GM12878 (cell line): ENCODE results near the gene VPS45. TPM values are rescaled to one million over a fixed set of nuclear protein-coding genes. Genes with fewer than 3 reads are reported as not detected.

Source experiments
- ATAC-seq: fragments of 200-7000 bp; cut with Tn5 transposase; 3 replicates; pipeline ENCODE4 v1.9.1; 2020; ENCODE audit warnings: mild to moderate bottlenecking, moderate library complexity
- BruUV-seq: library from RNA; stranded (reverse); fragments of 400-500 nt; replicated peaks from 2 replicates; lab custom pipeline; 2021; lab: Mats Ljungman, UMichigan
- CTCF ChIA-PET: fragments of 300-600 bp; sonication (Branson Sonifier 250); formaldehyde crosslinking; extraction: SDS; loops from one replicate; lab custom pipeline; 2021; ENCODE audit warnings: inconsistent platforms; lab: Yijun Ruan, JAX
- POLR2A ChIA-PET: fragments of 350-600 bp; formaldehyde crosslinking; extraction: SDS; loops from one replicate; lab custom pipeline; 2021; ENCODE audit warnings: inconsistent platforms; lab: Charles Lee
- RAD21 ChIA-PET: fragments of 300-600 bp; sonication (Branson Sonifier 250); formaldehyde crosslinking; loops from one replicate; lab custom pipeline; 2023; ENCODE audit warnings: antibody characterized with exemption; ENCODE audit not compliant: unreplicated experiment; lab: Charles Lee
- SMC1A ChIA-PET: fragments of 300-600 bp; sonication (Branson Sonifier 250); formaldehyde crosslinking; loops from one replicate; lab custom pipeline; 2023; ENCODE audit not compliant: unreplicated experiment, uncharacterized antibody; lab: Charles Lee
- DNase-seq: peaks from one replicate; pipeline ENCODE4 v3.0.0-alpha.2; 2011; ENCODE audit warnings: low read depth, low spot score
- FAIRE-seq: peaks from 3 replicates; lab custom pipeline; 2011; peaks lifted over from hg19 to GRCh38; lab: Jason Lieb, UNC
- H2AFZ ChIP-seq: 2 replicates; pipeline ENCODE4 v1.6.0; 2011; ENCODE audit warnings: low read depth, low read length, control low read depth; ENCODE audit not compliant: control insufficient read depth
- H3K27ac ChIP-seq: 2 replicates; pipeline ENCODE4 v1.5.1; 2011; ENCODE audit warnings: control low read depth; ENCODE audit not compliant: control insufficient read depth, insufficient read depth
- H3K27me3 ChIP-seq, 2 experiments: replicated peaks in 1 of 2; 2 replicates each; pipeline versions ENCODE4 v1.6.0 to v1.6.1; 2011; ENCODE audit warnings: low read length in 1 of 2; ENCODE audit not compliant: control insufficient read depth in 2 of 2, insufficient read depth in 2 of 2
- H3K36me3 ChIP-seq, 2 experiments: 2 replicates each; pipeline ENCODE4 v1.5.1; 2011; ENCODE audit warnings: low read length in 1 of 2; ENCODE audit not compliant: control insufficient read depth in 2 of 2, insufficient read depth in 2 of 2
- H3K4me1 ChIP-seq: 2 replicates; pipeline ENCODE4 v1.6.1; 2011; ENCODE audit warnings: mild to moderate bottlenecking, low read length, moderate library complexity, mixed read lengths; ENCODE audit not compliant: control insufficient read depth, insufficient read depth
- H3K4me2 ChIP-seq: 2 replicates; pipeline ENCODE4 v1.6.0; 2011; ENCODE audit warnings: control low read depth; ENCODE audit not compliant: control insufficient read depth, insufficient read depth
- H3K4me3 ChIP-seq: fragments of 200-600 bp; sonication (generic); 2 replicates; pipeline ENCODE4 v1.5.1; 2016
- H3K79me2 ChIP-seq: 2 replicates; pipeline ENCODE4 v1.6.0; 2011; ENCODE audit warnings: low read length; ENCODE audit not compliant: control insufficient read depth, insufficient read depth
- H3K9ac ChIP-seq: 2 replicates; pipeline ENCODE4 v1.8.0; 2011; ENCODE audit warnings: low read length, control low read depth, mixed read lengths; ENCODE audit not compliant: control insufficient read depth, insufficient read depth
- H3K9me3 ChIP-seq: replicated peaks from 3 replicates; pipeline ENCODE4 v1.5.1; 2011; ENCODE audit warnings: mild to moderate bottlenecking, low read length; ENCODE audit not compliant: control insufficient read depth, insufficient read depth
- H4K20me1 ChIP-seq: 2 replicates; pipeline ENCODE4 v1.6.0; 2011; ENCODE audit not compliant: control insufficient read depth, insufficient read depth
- ASH2L ChIP-seq: fragments of 300-600, 200-600 bp; sonication (generic); IDR thresholded peaks from 2 replicates; pipeline ENCODE4 v1.6.1; 2017; ENCODE audit warnings: low read depth, mild to moderate bottlenecking, borderline replicate concordance
- BACH1 ChIP-seq: fragments of 450-650 bp; IDR thresholded peaks from 2 replicates; pipeline ENCODE4 v1.6.1; 2017; ENCODE audit warnings: mild to moderate bottlenecking, borderline replicate concordance
- CTCF ChIP-seq, 3 experiments: IDR thresholded peaks in 2 of 3; conservative IDR thresholded peaks in 1 of 3; 2 replicates each; pipeline ENCODE4 v1.5.1; 2011; ENCODE audit warnings: low read depth in 3 of 3, low read length in 3 of 3, mild to moderate bottlenecking in 3 of 3, control low read depth in 2 of 3, moderate library complexity in 2 of 3, inconsistent platforms in 1 of 3, mixed read lengths in 1 of 3; ENCODE audit not compliant: control insufficient read depth in 2 of 3, insufficient read depth in 1 of 3; ENCODE audit errors: extremely low read depth in 1 of 3
- KLF5 ChIP-seq: fragments of 450-650 bp; IDR thresholded peaks from 2 replicates; pipeline ENCODE4 v1.6.1; 2014; ENCODE audit warnings: mild to moderate bottlenecking; ENCODE audit not compliant: partially characterized antibody
- MYB ChIP-seq: fragments of 150-350 bp; IDR thresholded peaks from 2 replicates; pipeline ENCODE4 v1.6.1; 2014; ENCODE audit warnings: mild to moderate bottlenecking, low read depth, low read length, borderline replicate concordance
- NBN ChIP-seq: fragments of 450-650 bp; IDR thresholded peaks from 2 replicates; pipeline ENCODE4 v1.6.1; 2016
- POLR2AphosphoS2 ChIP-seq: IDR thresholded peaks from 2 replicates; pipeline ENCODE4 v1.6.1; 2011; ENCODE audit warnings: low read depth, mild to moderate bottlenecking, low read length, improper control_type of control experiment, moderate library complexity
- RAD21 ChIP-seq: IDR thresholded peaks from 2 replicates; pipeline ENCODE4 v1.6.1; 2011; ENCODE audit warnings: mild to moderate bottlenecking, low read depth, low read length, moderate library complexity; ENCODE audit not compliant: insufficient read depth
- RAD51 ChIP-seq: fragments of 450-650 bp; IDR thresholded peaks from 2 replicates; pipeline ENCODE4 v1.6.1; 2016; ENCODE audit warnings: moderate library complexity, mild to moderate bottlenecking, inconsistent platforms
- SMC3 ChIP-seq: IDR thresholded peaks from 2 replicates; pipeline ENCODE4 v1.6.1; 2011; ENCODE audit warnings: low read length, improper control_type of control experiment, borderline replicate concordance
- TCF3 ChIP-seq: IDR thresholded peaks from 2 replicates; pipeline ENCODE4 v1.6.1; 2012; ENCODE audit warnings: low read depth, mild to moderate bottlenecking, low read length, borderline replicate concordance; ENCODE audit not compliant: insufficient read depth
- ZNF622 ChIP-seq: fragments of 450-650 bp; IDR thresholded peaks from 2 replicates; pipeline ENCODE4 v1.6.1; 2017; ENCODE audit warnings: mild to moderate bottlenecking, inconsistent platforms
- WGBS: methylation state at CpG from one replicate; pipeline ENCODE4 v1.1.6; 2016; ENCODE audit warnings: low lambda C conversion rate; ENCODE audit not compliant: insufficient replicate concordance, insufficient coverage; ENCODE audit errors: missing lambda C conversion rate; 5-methylcytosine and 5-hydroxymethylcytosine counted together
- in situ Hi-C: fragments of 300-500 bp; cut with MboI; formaldehyde crosslinking; loops from 9 replicates; pipeline ENCODE4 v1.14.3; 2018; ENCODE audit warnings: mixed read lengths
- intact Hi-C: fragments of 100-400 bp; cut with micrococcal nuclease; formaldehyde crosslinking; loops from one replicate; pipeline ENCODE4 v1.14.2; 2022; ENCODE audit not compliant: unreplicated experiment
- polyA plus RNA-seq, 11 experiments: library from polyadenylated mRNA; depleted of rRNA in 4 of 11; unstranded in 6 of 11; stranded (reverse) in 5 of 11; fragments of >200 nt; fragmentation: Nextera tagmentation in 4 of 11; fragmentation: Illumina TruSeq in 1 of 11; extraction: Ambion mirVana in 4 of 11; extraction: Trizol in 1 of 11; gene quantifications; 1 replicate in 1 of 11; 2 replicates in 10 of 11; pipeline versions ENCODE4 v1.2.1 to v1.2.3, GENCODE V29; 2011 to 2016; ENCODE audit warnings: inconsistent platforms in 2 of 11, missing spikeins in 2 of 11, low read depth in 1 of 11
- total RNA-seq, 4 experiments: library from RNA; depleted of rRNA in 3 of 4; stranded (reverse); fragments of >200 nt in 3 of 4; fragmentation: Illumina TruSeq in 1 of 4; extraction: Trizol in 1 of 4; gene quantifications; 2 replicates each; pipeline versions ENCODE4 v1.2.1 to v1.2.3, GENCODE V29; 2013 to 2021

Gene VPS45
- total and polyA plus RNA-seq, 10 of the 15 experiments (the other 5 are each of a cell fraction or from before 2014, with no cell fraction given) = 24.4 to 48.7 (median 34.5) TPM

- H3K9me3 ChIP-seq = no peaks in the 10 kb centered on the region
- POLR2A ChIA-PET = interaction anchor here (0.6 to 3.6 kb wide), 3 partner anchors 88 to 1336 kb away, joined by 3 to 21 read pairs (median 4); no protein-coding TSS in a partner anchor
- no peak overlapping the region for H3K27ac ChIP-seq
- SMC1A ChIA-PET = interaction anchor here (1.0 to 4.9 kb wide), 4 partner anchors 94 to 108 kb away, joined by 3 to 63 read pairs (median 6); no protein-coding TSS in a partner anchor
- BruUV-seq = no TSS peak
- H3K9ac ChIP-seq = no peak overlapping the region
- CTCF ChIA-PET = interaction anchor here (14.7 kb wide), 1 partner anchor 94 kb away, joined by 577 read pairs; no protein-coding TSS in a partner anchor
- ATAC-seq (no peak), DNase-seq (no peak)
- H3K79me2 ChIP-seq = peaks cover 25% of the 10 kb centered on the region
- no peaks in the 10 kb centered on the region for H4K20me1 ChIP-seq
- WGBS = 97% methylated on average over 5 of the region's 5 CpGs
- H3K4me2 ChIP-seq = no peak overlapping the region
- H3K27me3 ChIP-seq = no peaks in the 10 kb centered on the region
- TF ChIP-seq NBN = no peak
- TF ChIP-seq BACH1 = no peak
- TF ChIP-seq MYB = no peak
- TF ChIP-seq TCF3 = no peak
- TF ChIP-seq ZNF622 = no peak
- TF ChIP-seq ASH2L = no peak
- TF ChIP-seq, all 136 proteins: peak for 0
- no peak overlapping the region for H3K4me3 ChIP-seq
- RAD21 ChIA-PET = interaction anchor here (1.0 to 12.0 kb wide), 2 partner anchors 92 to 117 kb away, joined by 3 to 287 read pairs; no protein-coding TSS in a partner anchor
- no peak overlapping the region for H2AFZ ChIP-seq
- H3K4me1 ChIP-seq = peaks cover 9% of the 10 kb centered on the region; the same call in 1 of the 2 replicates
- FAIRE-seq = no peak
- intact Hi-C loops = no loop called here
- peaks cover 0 to 9% of the 10 kb centered on the region in 2 experiments; a peak in 1 of 4 replicates for H3K36me3 ChIP-seq
- in situ Hi-C loops = loop anchor here (5.0 kb wide), 1 partner anchor 97 kb away; no protein-coding TSS in a partner anchor
Observed at GRCh38 chr1:150069923-150070322, 2.3 kb downstream of the VPS45 start.

GRCh38 chr1:150072959-150073358 is 5.4 kb downstream of the VPS45 start:
- H3K27ac ChIP-seq = no peak overlapping the region
- H2AFZ ChIP-seq = no peak overlapping the region
- H3K4me2 ChIP-seq = no peak overlapping the region
- ChIA-PET CTCF (interaction anchor here (0.7 to 14.7 kb wide), 29 partner anchors 9 to 208 kb away, joined by 3 to 577 read pairs (median 5); partner anchors contain the start of genes OTUD7B and PLEKHO1), POLR2A (interaction anchor here (0.8 to 2.0 kb wide), 3 partner anchors 90 to 96 kb away, joined by 3 to 13 read pairs (median 5); no protein-coding TSS in a partner anchor), SMC1A (interaction anchor here (0.6 to 11.0 kb wide), 14 partner anchors 13 to 792 kb away, joined by 3 to 338 read pairs (median 4); no protein-coding TSS in a partner anchor), RAD21 (interaction anchor here (0.7 to 12.0 kb wide), 16 partner anchors 38 to 208 kb away, joined by 3 to 287 read pairs (median 3); no protein-coding TSS in a partner anchor)
- intact Hi-C loops (loop anchor here (1.0 kb wide), 2 partner anchors 96 to 114 kb away; no protein-coding TSS in a partner anchor), in situ Hi-C loops (loop anchor here (5.0 kb wide), 1 partner anchor 94 kb away; no protein-coding TSS in a partner anchor)
- FAIRE-seq (no peak), ATAC-seq (peak; percentile 85), DNase-seq (no peak)
- H3K9ac ChIP-seq = no peak overlapping the region
- no peak overlapping the region for H3K4me3 ChIP-seq
- H3K4me1 ChIP-seq = no peaks in the 10 kb centered on the region
- H3K79me2 ChIP-seq = peaks cover 7% of the 10 kb centered on the region
- H3K27me3 ChIP-seq = no peaks in the 10 kb centered on the region
- TF ChIP-seq KLF5 (no peak), RAD51 (0 out of 2 replicates have a peak, but pooled peaks have one; percentile 4), POLR2AphosphoS2 (no peak), RAD21 (peak; percentile 42; the same call in 1 of the 2 replicates), CTCF (IDR thresholded peaks at IDR 0.05 in 2 of 3, conservative IDR thresholded peaks at IDR 0.05 in 1 of 3; ENCODE audit: control insufficient read depth in 2 of 3, extremely low read depth in 1 of 3, insufficient read depth in 1 of 3, low read depth in 3 of 3, low read length in 3 of 3) (peak in 2 of 3 experiments; percentile 27 to 42; a peak in 2 of 6 replicates), SMC3 (peak; percentile 73)
- no TSS peak for BruUV-seq
- H3K36me3 ChIP-seq = peaks cover 0 to 13% of the 10 kb centered on the region in 2 experiments; a peak in 1 of 4 replicates
- H3K9me3 ChIP-seq = no peaks in the 10 kb centered on the region
- WGBS = 39% methylated on average over 3 of the region's 3 CpGs
- no peaks in the 10 kb centered on the region for H4K20me1 ChIP-seq
